IPS-18a (cell line): ENCODE data around the gene UBE2F.

Experiments
- H3K27ac ChIP-seq: one replicate; pipeline ENCODE4 v1.5.1; 2013; ENCODE audit warnings: low read length
- H3K27me3 ChIP-seq: one replicate; pipeline ENCODE4 v1.6.1; 2013; ENCODE audit warnings: mild to moderate bottlenecking, low read length; ENCODE audit not compliant: control insufficient read depth, insufficient read depth
- H3K36me3 ChIP-seq: one replicate; pipeline ENCODE4 v1.6.1; 2013; ENCODE audit warnings: low read depth, low read length; ENCODE audit not compliant: control insufficient read depth
- H3K4me1 ChIP-seq: one replicate; pipeline ENCODE4 v1.6.1; 2013; ENCODE audit warnings: low read depth, low read length; ENCODE audit not compliant: control insufficient read depth
- H3K4me3 ChIP-seq: one replicate; pipeline ENCODE4 v1.5.1; 2013; ENCODE audit warnings: low read length
- H3K9ac ChIP-seq: one replicate; pipeline ENCODE4 v1.6.1; 2013; ENCODE audit warnings: mild to moderate bottlenecking, low read length, moderate library complexity
- H3K9me3 ChIP-seq: one replicate; pipeline ENCODE4 v1.6.1; 2013; ENCODE audit warnings: low read depth, low read length; ENCODE audit not compliant: control insufficient read depth

UBE2F gene

GRCh38 chr2:238069877-238070276 is 103.1 kb downstream of the UBE2F start:
- Histone ChIP-seq H3K4me3 (no peak overlapping the region), H3K27ac (no peak overlapping the region), H3K9ac (no peak overlapping the region), H3K4me1 (no peaks in the 10 kb centered on the region), H3K9me3 (no peaks in the 10 kb centered on the region), H3K36me3 (peaks cover 66% of the 10 kb centered on the region), H3K27me3 (no peaks in the 10 kb centered on the region)

- Histone ChIP-seq H3K4me1 (no peaks in the 10 kb centered on the region), H3K27ac (no peak overlapping the region), H3K9ac (no peak overlapping the region), H3K36me3 (peaks cover 52% of the 10 kb centered on the region), H3K4me3 (no peak overlapping the region), H3K27me3 (no peaks in the 10 kb centered on the region), H3K9me3 (no peaks in the 10 kb centered on the region)
These were observed 108.6 kb downstream of the UBE2F start for GRCh38 chr2:238075397-238075796.

GRCh38 chr2:238077292-238077691 is 110.5 kb downstream of the UBE2F start:
- Histone ChIP-seq H3K36me3 (peaks cover 55% of the 10 kb centered on the region), H3K27ac (no peak overlapping the region), H3K4me3 (no peak overlapping the region)

GRCh38 chr2:238079874-238080327 is 113.1 kb downstream of the UBE2F start:
- Histone ChIP-seq H3K27ac (no peak overlapping the region), H3K4me3 (no peak overlapping the region), H3K9ac (no peak overlapping the region), H3K4me1 (no peaks in the 10 kb centered on the region), H3K36me3 (peaks cover 60% of the 10 kb centered on the region), H3K27me3 (no peaks in the 10 kb centered on the region), H3K9me3 (no peaks in the 10 kb centered on the region)

More at GRCh38 chr2:238077292-238077691, 110.5 kb downstream of the UBE2F start:
- no peak overlapping the region for H3K9ac ChIP-seq
- H3K4me1 ChIP-seq: no peaks in the 10 kb centered on the region
- no peaks in the 10 kb centered on the region for H3K27me3 ChIP-seq
- no peaks in the 10 kb centered on the region for H3K9me3 ChIP-seq

GRCh38 chr2:238080518-238080917 is 113.7 kb downstream of the UBE2F start:
- Histone ChIP-seq H3K4me3 (no peak overlapping the region), H3K4me1 (no peaks in the 10 kb centered on the region), H3K9ac (no peak overlapping the region), H3K27ac (no peak overlapping the region), H3K36me3 (peaks cover 62% of the 10 kb centered on the region), H3K27me3 (no peaks in the 10 kb centered on the region), H3K9me3 (no peaks in the 10 kb centered on the region)

GRCh38 chr2:238081150-238081549 is 114.3 kb downstream of the UBE2F start:
- Histone ChIP-seq H3K9ac (no peak overlapping the region), H3K27me3 (no peaks in the 10 kb centered on the region), H3K36me3 (peaks cover 66% of the 10 kb centered on the region), H3K27ac (no peak overlapping the region), H3K4me3 (no peak overlapping the region), H3K9me3 (no peaks in the 10 kb centered on the region), H3K4me1 (no peaks in the 10 kb centered on the region)

- no peak overlapping the region for H3K9ac ChIP-seq
- H3K36me3 ChIP-seq: peaks cover 68% of the 10 kb centered on the region
- H3K4me3 ChIP-seq: no peak overlapping the region
- H3K4me1 ChIP-seq: no peaks in the 10 kb centered on the region
- no peaks in the 10 kb centered on the region for H3K9me3 ChIP-seq
- H3K27me3 ChIP-seq: no peaks in the 10 kb centered on the region
- no peak overlapping the region for H3K27ac ChIP-seq
These were observed 114.7 kb downstream of the UBE2F start for GRCh38 chr2:238081561-238081960.

GRCh38 chr2:238082151-238082550 is 115.3 kb downstream of the UBE2F start:
- peaks cover 65% of the 10 kb centered on the region for H3K36me3 ChIP-seq
- no peaks in the 10 kb centered on the region for H3K27me3 ChIP-seq
- H3K9me3 ChIP-seq: no peaks in the 10 kb centered on the region
- no peak overlapping the region for H3K4me3 ChIP-seq
- H3K9ac ChIP-seq: no peak overlapping the region
- no peaks in the 10 kb centered on the region for H3K4me1 ChIP-seq
- no peak overlapping the region for H3K27ac ChIP-seq

- Histone ChIP-seq H3K9me3 (no peaks in the 10 kb centered on the region), H3K36me3 (peaks cover 63% of the 10 kb centered on the region), H3K4me1 (no peaks in the 10 kb centered on the region), H3K27me3 (no peaks in the 10 kb centered on the region), H3K4me3 (no peak overlapping the region), H3K27ac (no peak overlapping the region), H3K9ac (no peak overlapping the region)
These were observed 116.0 kb downstream of the UBE2F start for GRCh38 chr2:238082827-238083226.

GRCh38 chr2:238083919-238084318 is 117.1 kb downstream of the UBE2F start:
- Histone ChIP-seq H3K27me3 (no peaks in the 10 kb centered on the region), H3K4me1 (no peaks in the 10 kb centered on the region), H3K4me3 (no peak overlapping the region), H3K27ac (no peak overlapping the region), H3K9me3 (no peaks in the 10 kb centered on the region), H3K9ac (no peak overlapping the region), H3K36me3 (peaks cover 70% of the 10 kb centered on the region)

- H3K4me1 ChIP-seq: no peaks in the 10 kb centered on the region
- H3K9ac ChIP-seq: no peak overlapping the region
- H3K4me3 ChIP-seq: no peak overlapping the region
- H3K27ac ChIP-seq: no peak overlapping the region
- no peaks in the 10 kb centered on the region for H3K27me3 ChIP-seq
- H3K36me3 ChIP-seq: peaks cover 70% of the 10 kb centered on the region
- no peaks in the 10 kb centered on the region for H3K9me3 ChIP-seq
These were observed 117.9 kb downstream of the UBE2F start for GRCh38 chr2:238084761-238085160.

- no peaks in the 10 kb centered on the region for H3K27me3 ChIP-seq
- H3K36me3 ChIP-seq: peaks cover 67% of the 10 kb centered on the region
These were observed 119.1 kb downstream of the UBE2F start for GRCh38 chr2:238085899-238086298.

More at GRCh38 chr2:238085899-238086298, 119.1 kb downstream of the UBE2F start:
- no peaks in the 10 kb centered on the region for H3K9me3 ChIP-seq
- no peak overlapping the region for H3K27ac ChIP-seq
- no peaks in the 10 kb centered on the region for H3K4me1 ChIP-seq
- H3K9ac ChIP-seq: no peak overlapping the region
- H3K4me3 ChIP-seq: no peak overlapping the region
